HG03280 (cell line): ENCODE measurements around the gene SDHAF2.
"Not testable (repeated sequence)": the region's sequence is repeated elsewhere in the genome, so short reads cannot be mapped to it uniquely, and the experiment has no call there.

ENCODE experiments used
- ATAC-seq: cut with Tn5 transposase; IDR thresholded peaks from one replicate; pipeline ENCODE4 v1.9.1; 2021; ENCODE audit warnings: mild to moderate bottlenecking, moderate library complexity; ENCODE audit not compliant: unreplicated experiment

Gene SDHAF2

GRCh38 chr11:61429691-61430582 lies at the start of gene SDHAF2, which contains the start of gene CPSF7:
Gene SDHAF2, plus strand, starts transcription at chr11:61430124. Its CDS starts 23 bp downstream, at chr11:61430147.
Gene CPSF7, minus strand, starts transcription at chr11:61429975. Its CDS starts 740 bp downstream, at chr11:61429235.
- ATAC-seq: peak; percentile 93

DNA sequence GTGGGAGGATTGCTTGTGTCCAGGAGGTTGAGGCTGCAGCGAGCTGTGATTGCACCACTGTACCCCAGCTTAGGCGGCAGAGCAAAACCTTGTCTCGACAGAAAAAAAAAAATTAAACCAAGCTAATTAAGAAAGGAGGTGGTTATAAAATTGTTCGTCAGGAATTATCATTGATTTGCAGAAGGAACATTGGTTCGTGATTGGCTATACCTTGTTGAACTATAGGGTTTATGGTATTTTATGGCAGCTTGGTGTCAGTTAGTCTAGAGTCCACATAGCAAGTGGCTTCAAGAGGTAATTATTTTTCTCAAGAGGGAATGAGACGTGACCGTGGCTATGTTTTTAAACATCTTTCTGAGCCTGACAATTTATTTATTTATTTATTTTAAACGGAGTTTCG lies 49.0 kb upstream of the SDHAF2 start:
- no peak for ATAC-seq

DNA sequence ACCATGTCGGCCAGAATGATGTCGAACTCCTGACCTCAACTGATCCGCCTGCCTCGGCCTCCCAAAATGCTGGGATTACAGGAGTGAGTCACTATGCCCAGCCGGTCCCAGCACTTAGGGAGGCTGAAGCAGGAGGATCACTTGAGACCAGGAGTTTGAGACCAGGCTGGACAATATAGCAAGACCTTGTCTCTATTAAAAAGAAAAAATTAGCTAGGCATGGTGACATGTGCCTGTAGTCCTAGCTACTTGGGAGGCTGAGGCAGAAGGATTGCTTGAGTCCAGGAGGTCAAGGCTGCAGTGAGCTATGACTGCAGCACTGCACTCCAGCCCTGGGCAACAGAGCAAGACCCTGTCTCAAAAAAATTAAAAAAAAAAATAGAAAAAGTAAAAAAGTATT lies 46.1 kb upstream of the SDHAF2 start:
- not testable (repeated sequence) for ATAC-seq

- no peak for ATAC-seq
Observed at GRCh38 chr11:61384271-61385242, 45.4 kb upstream of the SDHAF2 start.

- no peak for ATAC-seq
Observed at GRCh38 chr11:61390161-61390560, 39.8 kb upstream of the SDHAF2 start.

DNA sequence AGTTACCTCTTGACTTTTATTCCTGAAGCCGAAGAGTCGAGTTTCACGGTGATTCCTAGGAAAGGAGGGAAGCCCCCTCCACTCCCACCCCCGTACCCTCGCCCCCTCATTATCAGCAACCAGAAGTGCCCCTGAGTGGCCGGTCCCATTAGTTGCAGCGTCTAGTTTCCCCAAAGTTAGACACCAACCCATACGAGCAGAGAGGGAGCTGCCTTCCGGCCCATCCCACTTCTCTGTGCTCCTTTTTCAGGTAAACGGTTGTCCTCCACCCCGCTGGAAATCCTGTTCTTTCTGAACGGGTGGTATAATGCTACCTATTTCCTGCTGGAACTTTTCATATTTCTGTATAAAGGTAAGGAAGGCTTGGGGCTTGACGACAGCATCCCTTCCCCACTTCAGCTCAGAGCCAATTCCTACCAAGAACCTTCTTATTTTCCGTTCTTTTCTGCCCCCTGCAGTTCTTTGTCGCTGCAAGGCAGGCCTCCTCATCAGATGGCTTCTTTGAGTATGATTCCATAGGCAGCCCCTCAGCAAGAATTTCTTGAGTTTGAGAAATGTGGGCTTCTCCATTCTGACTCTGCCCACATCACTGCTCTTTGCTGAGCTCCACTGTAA lies 36.8 kb upstream of the SDHAF2 start:
- no peak for ATAC-seq

GRCh38 chr11:61401173-61401572 lies 28.8 kb upstream of the SDHAF2 start:
- no peak for ATAC-seq

- ATAC-seq: no peak
Observed at GRCh38 chr11:61401573-61401972, 28.4 kb upstream of the SDHAF2 start.

GRCh38 chr11:61403658-61404057 lies 26.3 kb upstream of the SDHAF2 start:
- ATAC-seq: no peak

DNA sequence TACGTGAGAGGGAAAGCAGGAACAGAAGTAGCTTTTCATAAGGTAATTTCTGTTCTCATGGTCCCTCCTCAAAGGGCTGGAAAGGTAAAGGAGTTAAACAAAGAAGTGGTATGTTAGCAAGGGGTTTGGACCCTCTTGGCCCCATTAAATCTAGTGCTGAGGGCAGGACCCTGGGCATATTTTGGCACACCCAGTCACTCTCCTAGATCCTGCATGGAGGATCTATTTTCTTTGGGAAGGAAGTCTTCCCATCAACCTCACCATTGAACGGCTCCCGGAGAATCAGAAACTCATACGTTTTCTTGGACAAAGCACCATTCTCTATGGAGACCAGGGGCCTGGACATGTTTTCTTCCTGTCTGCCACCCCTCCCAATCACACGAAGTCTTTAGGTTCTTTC lies 25.8 kb upstream of the SDHAF2 start:
- ATAC-seq: no peak

- ATAC-seq: no peak
Observed at GRCh38 chr11:61404641-61405040, 25.3 kb upstream of the SDHAF2 start.

GRCh38 chr11:61406067-61406466 lies 23.9 kb upstream of the SDHAF2 start:
- no peak for ATAC-seq

GRCh38 chr11:61406991-61407728 lies 22.8 kb upstream of the SDHAF2 start:
- no peak for ATAC-seq

DNA sequence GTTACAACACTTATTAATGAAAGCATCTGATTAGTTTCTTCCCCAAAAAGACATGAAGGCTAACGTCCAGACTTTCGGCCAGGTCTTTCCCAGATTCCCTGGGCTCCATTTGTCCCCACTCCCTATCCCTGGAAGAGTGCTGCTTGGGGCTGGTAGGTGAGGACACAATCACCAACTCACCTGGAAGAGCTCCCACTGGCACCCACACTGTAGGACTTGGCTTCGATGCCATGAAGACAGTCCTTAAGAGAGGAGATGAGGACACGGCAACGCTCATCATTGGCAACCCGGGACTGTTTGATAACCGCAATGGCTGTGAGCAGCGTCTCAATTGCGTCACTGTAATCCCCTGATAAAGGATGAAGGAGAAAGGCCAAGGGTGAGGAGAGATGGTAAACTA lies 18.3 kb upstream of the SDHAF2 start:
- ATAC-seq: no peak

- ATAC-seq: no peak
Observed at GRCh38 chr11:61413496-61413895, 16.4 kb upstream of the SDHAF2 start.

GRCh38 chr11:61414547-61414946 lies 15.4 kb upstream of the SDHAF2 start:
- no peak for ATAC-seq

DNA sequence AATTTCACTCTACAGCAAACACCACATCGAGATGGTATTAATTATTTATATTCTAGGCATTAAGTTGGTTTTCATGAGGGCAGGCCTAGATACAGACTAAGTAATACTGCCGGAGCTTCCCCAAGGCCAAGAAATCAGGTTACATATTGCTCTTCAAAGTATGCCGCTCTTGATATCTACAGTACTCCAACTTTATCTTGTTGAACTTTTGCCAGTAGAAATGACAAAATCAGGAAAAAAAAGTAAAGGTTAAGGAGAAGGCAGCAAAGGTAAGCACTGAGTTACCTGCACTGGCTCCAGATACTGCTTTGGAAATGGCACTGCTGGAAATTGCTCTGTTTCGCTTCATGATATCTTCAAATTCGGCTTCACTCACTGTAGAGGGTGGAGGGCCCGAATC lies 14.5 kb upstream of the SDHAF2 start:
- ATAC-seq: no peak

- ATAC-seq: no peak
Observed at GRCh38 chr11:61416941-61417340, 13.0 kb upstream of the SDHAF2 start.

DNA sequence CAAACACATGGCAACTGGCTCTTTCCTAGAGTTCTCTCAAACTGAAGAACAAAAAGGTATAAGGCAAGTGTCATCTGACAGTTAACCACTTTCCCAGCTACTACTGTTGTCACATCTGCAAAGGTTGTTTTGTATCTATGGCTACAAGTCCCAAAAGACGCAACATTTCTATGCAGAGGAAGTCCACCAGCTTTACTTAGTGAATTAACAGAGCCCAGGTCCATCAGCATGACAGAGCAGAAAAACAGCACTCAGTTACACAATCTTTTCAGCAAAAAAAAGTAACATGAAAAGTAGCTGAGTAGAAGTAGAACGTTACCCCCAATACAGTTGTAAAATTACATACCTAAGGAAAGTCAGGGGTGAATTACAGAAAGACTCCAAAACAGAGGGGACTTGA lies 12.3 kb upstream of the SDHAF2 start:
- no peak for ATAC-seq

DNA sequence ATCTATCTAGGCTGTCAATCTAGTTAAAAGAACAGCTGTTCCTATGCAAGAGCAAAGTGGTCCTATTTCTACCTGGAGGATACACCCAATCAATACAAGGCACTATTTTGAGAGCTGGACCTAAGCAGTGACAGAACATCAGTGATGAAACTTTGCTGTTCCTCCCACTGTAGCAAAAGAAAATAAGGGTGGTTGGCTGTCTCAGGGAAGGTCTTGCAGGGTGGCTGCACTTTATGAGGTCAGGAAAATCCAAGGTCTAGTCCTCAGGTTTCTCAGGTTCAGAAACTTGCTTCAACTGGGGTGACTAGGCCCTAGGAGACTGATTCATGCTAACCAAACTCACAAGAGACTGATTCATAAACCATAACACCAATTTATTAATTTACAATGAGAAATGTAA lies 11.8 kb upstream of the SDHAF2 start:
- ATAC-seq: no peak
